GM10266 (cell line): ENCODE results near the gene SPIN1.

Experiments
- DNase-seq: peaks from one replicate; pipeline ENCODE4 v3.0.0; 2012; ENCODE audit errors: extremely low spot score
- CTCF ChIP-seq: IDR thresholded peaks from 2 replicates; pipeline ENCODE4 v1.5.1; 2012; ENCODE audit warnings: mild to moderate bottlenecking, low read depth; ENCODE audit not compliant: control insufficient read depth, insufficient read depth; ENCODE audit errors: missing control alignments

SPIN1 gene

GRCh38 chr9:88477300-88477751 is 89.1 kb downstream of the SPIN1 start:
- TF ChIP-seq CTCF, result no peak
- DNase-seq, result no peak

- no peak for DNase-seq
- no peak for TF ChIP-seq CTCF
These were observed 90.0 kb downstream of the SPIN1 start for GRCh38 chr9:88478246-88478645.

GRCh38 chr9:88481933-88482332 is 93.7 kb downstream of the SPIN1 start:
- no peak for DNase-seq
- no peak for TF ChIP-seq CTCF

- no peak for TF ChIP-seq CTCF
These were observed 99.9 kb downstream of the SPIN1 start for GRCh38 chr9:88488166-88488565.

GRCh38 chr9:88494983-88495721 is 106.9 kb downstream of the SPIN1 start:
- DNase-seq, result no peak
- TF ChIP-seq CTCF, result no peak

More at GRCh38 chr9:88488166-88488565, 99.9 kb downstream of the SPIN1 start:
- DNase-seq, result no peak

- no peak for DNase-seq
- no peak for TF ChIP-seq CTCF
These were observed 109.0 kb downstream of the SPIN1 start for GRCh38 chr9:88497224-88497623.

- no peak for TF ChIP-seq CTCF
- DNase-seq, result no peak
These were observed 110.6 kb downstream of the SPIN1 start for GRCh38 chr9:88498880-88499279.
